Measurements from ENCODE around the gene TMEM235. TPM values are rescaled to one million over a fixed set of nuclear protein-coding genes. Genes with fewer than 3 reads are reported as not detected.
A peak's percentile ranks its signal among the peaks of the same experiment; 100 is the strongest.

The TMEM235 gene
- total and polyA plus RNA-seq, 9 of the 15 experiments (the other 6 are each of a cell fraction or from before 2014, with no cell fraction given): not detected

DNA sequence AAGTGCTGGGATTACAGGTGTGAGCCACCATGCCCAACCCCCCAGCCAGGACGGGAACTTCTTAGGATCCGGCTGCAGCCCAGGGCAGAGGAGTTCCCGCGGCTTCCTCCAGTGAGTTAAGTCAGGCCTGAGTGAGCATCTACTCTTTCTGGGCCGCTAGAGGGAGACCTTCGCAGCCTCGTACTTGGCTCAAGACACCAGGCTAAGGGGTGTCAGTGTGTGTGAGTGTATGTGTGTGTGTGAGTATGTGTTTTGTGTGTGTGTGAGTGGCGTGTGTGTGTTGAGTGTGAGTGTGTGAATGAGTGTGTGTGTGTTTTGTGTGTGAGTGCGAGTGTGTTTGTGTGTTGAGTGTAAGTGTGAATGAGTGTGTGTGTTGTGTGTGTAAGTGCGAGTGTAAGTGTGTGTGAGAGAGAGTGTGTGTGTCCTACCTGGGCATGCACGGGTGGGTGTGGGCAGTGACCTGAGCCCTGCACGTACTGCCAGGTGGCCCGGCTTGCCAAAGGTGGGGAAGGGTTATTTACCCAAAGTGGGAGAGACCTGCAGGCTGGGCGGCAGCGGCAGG lies 58.5 kb downstream of the TMEM235 start (continued):
- TF ChIP-seq SRSF9 (IDR thresholded peaks at IDR 0.05; ENCODE audit: borderline replicate concordance, low read depth, low read length) (no peak), JUND (IDR thresholded peaks at IDR 0.05; ENCODE audit: borderline replicate concordance, low read depth, low read length) (peak; percentile 50), JUND (tag; IDR thresholded peaks at IDR 0.05; ENCODE audit: borderline replicate concordance, low read depth, low read length) (peak; percentile 64; the same call in 2 of the 3 replicates), JUN (IDR thresholded peaks at IDR 0.05; ENCODE audit: borderline replicate concordance, low read depth, low read length) (0 out of 2 replicates have a peak, but pooled peaks have one; percentile 10), JUN (CRISPR knock-in tag; IDR thresholded peaks at IDR 0.05; ENCODE audit: borderline replicate concordance) (no peak), HNRNPLL (IDR thresholded peaks at IDR 0.05; ENCODE audit: low read depth, low read length, poor library complexity, severe bottlenecking) (no peak), ASH1L (IDR thresholded peaks at IDR 0.05; ENCODE audit: borderline replicate concordance, low read depth, partially characterized antibody) (peak; percentile 49), EHMT2 (IDR thresholded peaks at IDR 0.05) (peak; percentile 89), WHSC1 (IDR thresholded peaks at IDR 0.05; ENCODE audit: low read length) (no peak), TAL1 (IDR thresholded peaks at IDR 0.05) (peak; percentile 58), CBX2 (IDR thresholded peaks at IDR 0.05; ENCODE audit: insufficient read depth, low read length, poor library complexity, severe bottlenecking) (no peak), ZNF551 (CRISPR knock-in tag; IDR thresholded peaks at IDR 0.05) (no peak), BDP1 (IDR thresholded peaks at IDR 0.05; ENCODE audit: insufficient read depth, insufficient read length) (no peak), BRD9 (IDR thresholded peaks at IDR 0.05; ENCODE audit: low read depth, partially characterized antibody) (peak; percentile 98), STAG1 (CRISPR knock-in tag; IDR thresholded peaks at IDR 0.05; ENCODE audit: borderline replicate concordance) (0 out of 2 replicates have a peak, but pooled peaks have one; percentile 11)

Small RNA genes lying within 50 kb of the gene (small RNA-seq; reads per million reads assigned to genes)
- gene AC087645.1: not detected

Other genes starting within 250 kb of the TMEM235 start
Only the 7 nearest of the 9 such genes appear.
- 183 and 200 TPM in 2 replicates for gene TMC6, start 102.9 kb upstream of the TMEM235 start, total RNA-seq (2014; rRNA removed)
- 30.2 and 33.0 TPM in 2 replicates for gene TMC6, start 102.9 kb upstream of the TMEM235 start, total RNA-seq (2014; rRNA removed; fragmentation: Illumina TruSeq; extraction: Trizol)
- gene TMC6, start 102.9 kb upstream of the TMEM235 start, total RNA-seq (2015; rRNA removed; fragmentation: Illumina TruSeq; extraction: Trizol): 64.8 and 66.9 TPM in 2 replicates
- gene TMC6, start 102.9 kb upstream of the TMEM235 start, total RNA-seq (2021): 304 and 351 TPM in 2 replicates
- 66.9 and 116 TPM in 2 replicates for gene TMC6, start 102.9 kb upstream of the TMEM235 start, polyA plus RNA-seq (2011; rRNA removed)
- gene TMC6, start 102.9 kb upstream of the TMEM235 start, polyA plus RNA-seq (2014; fragmentation: Illumina TruSeq; extraction: Trizol): 36.6 and 87.5 TPM in 2 replicates
- 1 to 10 TPM; 4.1 to 8.2 TPM for gene TMC6, start 102.9 kb upstream of the TMEM235 start, polyA plus RNA-seq (2014; fragmentation: Nextera tagmentation; extraction: Ambion mirVana)
- 201 and 246 TPM in 2 replicates for gene TMC6, start 102.9 kb upstream of the TMEM235 start, polyA plus RNA-seq (2014; rRNA removed)
- gene TMC8, start 100.9 kb upstream of the TMEM235 start, total RNA-seq (2014; rRNA removed): 4.8 TPM in 2 replicates
- gene TMC8, start 100.9 kb upstream of the TMEM235 start, total RNA-seq (2014; rRNA removed; fragmentation: Illumina TruSeq; extraction: Trizol): 1.0 and 1.3 TPM in 2 replicates
- gene TMC8, start 100.9 kb upstream of the TMEM235 start, total RNA-seq (2015; rRNA removed; fragmentation: Illumina TruSeq; extraction: Trizol): 1.3 TPM in 2 replicates
- 8.3 and 10.3 TPM in 2 replicates for gene TMC8, start 100.9 kb upstream of the TMEM235 start, total RNA-seq (2021)
- gene TMC8, start 100.9 kb upstream of the TMEM235 start, polyA plus RNA-seq (2011; rRNA removed): 3.5 and 6.1 TPM in 2 replicates
- gene TMC8, start 100.9 kb upstream of the TMEM235 start, polyA plus RNA-seq (2014; fragmentation: Illumina TruSeq; extraction: Trizol): 2.8 and 5.7 TPM in 2 replicates
- gene TMC8, start 100.9 kb upstream of the TMEM235 start, polyA plus RNA-seq (2014; fragmentation: Nextera tagmentation; extraction: Ambion mirVana): under 1 TPM; 0.13 to 0.21 TPM
- gene TMC8, start 100.9 kb upstream of the TMEM235 start, polyA plus RNA-seq (2014; rRNA removed): 4.1 and 10.9 TPM in 2 replicates
- gene C17orf99, start 85.2 kb upstream of the TMEM235 start, total RNA-seq (2014; rRNA removed): 16.8 and 17.3 TPM in 2 replicates
- gene C17orf99, start 85.2 kb upstream of the TMEM235 start, total RNA-seq (2014; rRNA removed; fragmentation: Illumina TruSeq; extraction: Trizol): 7.1 and 7.5 TPM in 2 replicates
- 4.0 and 5.8 TPM in 2 replicates for gene C17orf99, start 85.2 kb upstream of the TMEM235 start, total RNA-seq (2015; rRNA removed; fragmentation: Illumina TruSeq; extraction: Trizol)
- gene C17orf99, start 85.2 kb upstream of the TMEM235 start, total RNA-seq (2021): 16.4 and 18.9 TPM in 2 replicates
- 15.9 and 16.2 TPM in 2 replicates for gene C17orf99, start 85.2 kb upstream of the TMEM235 start, polyA plus RNA-seq (2011; rRNA removed)
- 14.3 and 20.0 TPM in 2 replicates for gene C17orf99, start 85.2 kb upstream of the TMEM235 start, polyA plus RNA-seq (2014; fragmentation: Illumina TruSeq; extraction: Trizol)
- 1 to 10 TPM; 4.1 to 7.7 TPM for gene C17orf99, start 85.2 kb upstream of the TMEM235 start, polyA plus RNA-seq (2014; fragmentation: Nextera tagmentation; extraction: Ambion mirVana)
- gene C17orf99, start 85.2 kb upstream of the TMEM235 start, polyA plus RNA-seq (2014; rRNA removed): 16.4 and 19.9 TPM in 2 replicates
- gene SYNGR2, start 63.0 kb upstream of the TMEM235 start, total RNA-seq (2014; rRNA removed): 87.8 and 120 TPM in 2 replicates
- gene SYNGR2, start 63.0 kb upstream of the TMEM235 start, total RNA-seq (2014; rRNA removed; fragmentation: Illumina TruSeq; extraction: Trizol): 29.7 and 44.9 TPM in 2 replicates
- gene SYNGR2, start 63.0 kb upstream of the TMEM235 start, total RNA-seq (2015; rRNA removed; fragmentation: Illumina TruSeq; extraction: Trizol): 68.0 and 68.2 TPM in 2 replicates
- 173 and 185 TPM in 2 replicates for gene SYNGR2, start 63.0 kb upstream of the TMEM235 start, total RNA-seq (2021)
- gene SYNGR2, start 63.0 kb upstream of the TMEM235 start, polyA plus RNA-seq (2011; rRNA removed): 159 and 208 TPM in 2 replicates
- gene SYNGR2, start 63.0 kb upstream of the TMEM235 start, polyA plus RNA-seq (2014; fragmentation: Illumina TruSeq; extraction: Trizol): 167 and 172 TPM in 2 replicates
- 1 to 10 TPM; 1.4 to 7.6 TPM for gene SYNGR2, start 63.0 kb upstream of the TMEM235 start, polyA plus RNA-seq (2014; fragmentation: Nextera tagmentation; extraction: Ambion mirVana)
- gene SYNGR2, start 63.0 kb upstream of the TMEM235 start, polyA plus RNA-seq (2014; rRNA removed): 140 and 156 TPM in 2 replicates
- gene TK1, start 44.6 kb upstream of the TMEM235 start, total RNA-seq (2014; rRNA removed): 195 and 231 TPM in 2 replicates
- gene TK1, start 44.6 kb upstream of the TMEM235 start, total RNA-seq (2014; rRNA removed; fragmentation: Illumina TruSeq; extraction: Trizol): 45.0 and 59.5 TPM in 2 replicates
- gene TK1, start 44.6 kb upstream of the TMEM235 start, total RNA-seq (2015; rRNA removed; fragmentation: Illumina TruSeq; extraction: Trizol): 97.7 and 98.0 TPM in 2 replicates
- gene TK1, start 44.6 kb upstream of the TMEM235 start, total RNA-seq (2021): 198 TPM in 2 replicates
- gene TK1, start 44.6 kb upstream of the TMEM235 start, polyA plus RNA-seq (2011; rRNA removed): 123 and 130 TPM in 2 replicates
- gene TK1, start 44.6 kb upstream of the TMEM235 start, polyA plus RNA-seq (2014; fragmentation: Illumina TruSeq; extraction: Trizol): 103 and 216 TPM in 2 replicates
- gene TK1, start 44.6 kb upstream of the TMEM235 start, polyA plus RNA-seq (2014; fragmentation: Nextera tagmentation; extraction: Ambion mirVana): 10 to 100 TPM in 1 of 2 experiments, 1 to 10 TPM in 1; 8.4 to 29.9 TPM
- 192 and 280 TPM in 2 replicates for gene TK1, start 44.6 kb upstream of the TMEM235 start, polyA plus RNA-seq (2014; rRNA removed)
- 68.1 and 101 TPM in 2 replicates for gene AFMID, start 44.3 kb upstream of the TMEM235 start, total RNA-seq (2014; rRNA removed)
- 63.4 and 70.4 TPM in 2 replicates for gene AFMID, start 44.3 kb upstream of the TMEM235 start, total RNA-seq (2014; rRNA removed; fragmentation: Illumina TruSeq; extraction: Trizol)
- gene AFMID, start 44.3 kb upstream of the TMEM235 start, total RNA-seq (2015; rRNA removed; fragmentation: Illumina TruSeq; extraction: Trizol): 61.8 and 62.1 TPM in 2 replicates
- 67.3 and 74.0 TPM in 2 replicates for gene AFMID, start 44.3 kb upstream of the TMEM235 start, total RNA-seq (2021)
- gene AFMID, start 44.3 kb upstream of the TMEM235 start, polyA plus RNA-seq (2011; rRNA removed): 73.8 and 74.4 TPM in 2 replicates
- gene AFMID, start 44.3 kb upstream of the TMEM235 start, polyA plus RNA-seq (2014; fragmentation: Illumina TruSeq; extraction: Trizol): 119 and 133 TPM in 2 replicates
- gene AFMID, start 44.3 kb upstream of the TMEM235 start, polyA plus RNA-seq (2014; fragmentation: Nextera tagmentation; extraction: Ambion mirVana): 100 to 1,000 TPM in 1 of 2 experiments, 10 to 100 TPM in 1; 80.3 to 188 TPM
- 95.7 and 110 TPM in 2 replicates for gene AFMID, start 44.3 kb upstream of the TMEM235 start, polyA plus RNA-seq (2014; rRNA removed)
- gene BIRC5, start 17.4 kb upstream of the TMEM235 start, total RNA-seq (2014; rRNA removed): 114 and 140 TPM in 2 replicates
- 79.1 and 79.9 TPM in 2 replicates for gene BIRC5, start 17.4 kb upstream of the TMEM235 start, total RNA-seq (2014; rRNA removed; fragmentation: Illumina TruSeq; extraction: Trizol)
- gene BIRC5, start 17.4 kb upstream of the TMEM235 start, total RNA-seq (2015; rRNA removed; fragmentation: Illumina TruSeq; extraction: Trizol): 101 and 106 TPM in 2 replicates
- gene BIRC5, start 17.4 kb upstream of the TMEM235 start, total RNA-seq (2021): 101 and 104 TPM in 2 replicates
- gene BIRC5, start 17.4 kb upstream of the TMEM235 start, polyA plus RNA-seq (2011; rRNA removed): 61.4 and 64.4 TPM in 2 replicates
- gene BIRC5, start 17.4 kb upstream of the TMEM235 start, polyA plus RNA-seq (2014; fragmentation: Illumina TruSeq; extraction: Trizol): 74.6 and 88.8 TPM in 2 replicates
- 100 to 1,000 TPM in 1 of 2 experiments, 10 to 100 TPM in 1; 98.2 to 107 TPM for gene BIRC5, start 17.4 kb upstream of the TMEM235 start, polyA plus RNA-seq (2014; fragmentation: Nextera tagmentation; extraction: Ambion mirVana)
- 127 and 155 TPM in 2 replicates for gene BIRC5, start 17.4 kb upstream of the TMEM235 start, polyA plus RNA-seq (2014; rRNA removed)